ENCODE results near the gene MAP3K6. TPM values are rescaled to one million over a fixed set of nuclear protein-coding genes. Genes with fewer than 3 reads are reported as not detected.
A peak's percentile ranks its signal among the peaks of the same experiment; 100 is the strongest.

Gene MAP3K6
- total RNA-seq, 1 experiment from 2014 or later: 13.5 TPM

DNA sequence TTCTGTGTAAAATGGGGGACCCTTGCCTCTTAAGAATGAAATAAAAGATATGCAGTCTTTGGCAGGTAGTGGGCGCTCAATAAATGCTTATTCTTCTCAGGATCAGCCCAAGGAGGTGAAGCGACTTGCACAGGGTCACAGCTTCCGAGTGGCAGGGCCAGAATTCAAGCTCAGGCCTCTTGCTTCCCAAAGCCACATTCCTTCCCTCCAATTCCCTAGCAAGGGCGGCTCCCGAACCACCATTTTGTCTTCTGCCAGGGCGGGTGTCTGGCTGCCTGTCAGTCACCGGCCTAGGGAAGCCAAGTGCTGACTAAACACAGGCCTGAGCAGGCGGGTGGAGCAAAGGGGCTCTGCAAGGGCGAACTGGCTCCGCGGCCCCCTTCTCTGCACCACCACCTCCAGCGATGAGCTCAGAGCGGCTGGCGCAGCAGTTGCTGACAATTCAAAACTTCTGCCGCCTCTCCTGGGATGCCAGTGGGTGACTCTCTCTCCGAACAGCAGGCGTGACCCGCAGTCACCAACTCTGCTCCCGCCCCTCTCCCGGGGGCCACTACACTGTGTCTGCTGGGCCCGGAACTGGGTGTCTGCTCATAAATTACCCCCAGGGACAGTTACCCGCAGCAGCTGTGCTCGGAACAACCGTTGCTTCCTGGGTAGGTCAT is 36.4 kb upstream of the MAP3K6 start:
- no TSS peak for BruUV-seq (replicated peaks)
- H3K4me1 Mint-ChIP-seq (ENCODE audit: insufficient read depth, unreplicated experiment): peaks cover 2% of the 10 kb centered on the region
- no peaks in the 10 kb centered on the region for H3K9me3 Mint-ChIP-seq (ENCODE audit: unreplicated experiment)
- ChIA-PET CTCF (interaction anchor here (0.5 to 5.8 kb wide), 9 partner anchors 10 to 260 kb away, joined by 3 to 52 read pairs (median 4); partner anchors contain the start of gene AHDC1), POLR2A (interaction anchor here (0.5 to 1.5 kb wide), 5 partner anchors 8 to 103 kb away, joined by 3 to 4 read pairs (median 3); partner anchors contain the start of gene CD164L2)
- no peak for DNase-seq (ENCODE audit: unreplicated experiment)
- TF ChIP-seq, protein P1, sequence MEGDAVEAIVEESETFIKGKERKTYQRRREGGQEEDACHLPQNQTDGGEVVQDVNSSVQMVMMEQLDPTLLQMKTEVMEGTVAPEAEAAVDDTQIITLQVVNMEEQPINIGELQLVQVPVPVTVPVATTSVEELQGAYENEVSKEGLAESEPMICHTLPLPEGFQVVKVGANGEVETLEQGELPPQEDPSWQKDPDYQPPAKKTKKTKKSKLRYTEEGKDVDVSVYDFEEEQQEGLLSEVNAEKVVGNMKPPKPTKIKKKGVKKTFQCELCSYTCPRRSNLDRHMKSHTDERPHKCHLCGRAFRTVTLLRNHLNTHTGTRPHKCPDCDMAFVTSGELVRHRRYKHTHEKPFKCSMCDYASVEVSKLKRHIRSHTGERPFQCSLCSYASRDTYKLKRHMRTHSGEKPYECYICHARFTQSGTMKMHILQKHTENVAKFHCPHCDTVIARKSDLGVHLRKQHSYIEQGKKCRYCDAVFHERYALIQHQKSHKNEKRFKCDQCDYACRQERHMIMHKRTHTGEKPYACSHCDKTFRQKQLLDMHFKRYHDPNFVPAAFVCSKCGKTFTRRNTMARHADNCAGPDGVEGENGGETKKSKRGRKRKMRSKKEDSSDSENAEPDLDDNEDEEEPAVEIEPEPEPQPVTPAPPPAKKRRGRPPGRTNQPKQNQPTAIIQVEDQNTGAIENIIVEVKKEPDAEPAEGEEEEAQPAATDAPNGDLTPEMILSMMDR (IDR thresholded peaks at IDR 0.05; ENCODE audit: unreplicated experiment): no peak
- intact Hi-C loops (cut with micrococcal nuclease): no loop called here
- H3K4me3 Mint-ChIP-seq (ENCODE audit: unreplicated experiment): no peak overlapping the region
- H3K27me3 Mint-ChIP-seq (ENCODE audit: insufficient read depth, unreplicated experiment): no peaks in the 10 kb centered on the region
- no peak overlapping the region for H3K27ac Mint-ChIP-seq (ENCODE audit: low read depth, unreplicated experiment)
- peaks cover 53% of the 10 kb centered on the region for H3K36me3 Mint-ChIP-seq (ENCODE audit: insufficient read depth, unreplicated experiment)

- Mint-ChIP-seq H3K4me3 (ENCODE audit: unreplicated experiment) (no peak overlapping the region), H3K27ac (ENCODE audit: low read depth, unreplicated experiment) (no peak overlapping the region), H3K4me1 (ENCODE audit: insufficient read depth, unreplicated experiment) (no peaks in the 10 kb centered on the region), H3K9me3 (ENCODE audit: unreplicated experiment) (no peaks in the 10 kb centered on the region), H3K36me3 (ENCODE audit: insufficient read depth, unreplicated experiment) (peaks cover 44% of the 10 kb centered on the region), H3K27me3 (ENCODE audit: insufficient read depth, unreplicated experiment) (no peaks in the 10 kb centered on the region)
- TF ChIP-seq, protein P1 (IDR thresholded peaks at IDR 0.05; ENCODE audit: unreplicated experiment): peak; percentile 35
- CTCF ChIA-PET: interaction anchor here (0.6 to 5.8 kb wide), 11 partner anchors 9 to 1317 kb away, joined by 3 to 52 read pairs (median 3); no protein-coding TSS in a partner anchor
- peak; percentile 57 for DNase-seq (ENCODE audit: unreplicated experiment)
- intact Hi-C loops (cut with micrococcal nuclease): loop anchor here (1.0 kb wide), 1 partner anchor 204 kb away; no protein-coding TSS in a partner anchor
- POLR2A ChIA-PET: interaction anchor here (0.8 to 1.2 kb wide), 3 partner anchors 9 to 202 kb away, joined by 3 to 4 read pairs (median 3); partner anchors contain the start of gene AHDC1
- BruUV-seq (replicated peaks): no TSS peak
These were observed 35.6 kb upstream of the MAP3K6 start for GRCh38 chr1:27402349-27402754.

- CTCF ChIA-PET: interaction anchor here (0.6 to 5.8 kb wide), 6 partner anchors 13 to 206 kb away, joined by 3 to 52 read pairs (median 6); no protein-coding TSS in a partner anchor
- H3K27ac Mint-ChIP-seq (ENCODE audit: low read depth, unreplicated experiment): no peak overlapping the region
- POLR2A ChIA-PET: interaction anchor here (0.5 to 1.1 kb wide), 3 partner anchors 11 to 362 kb away, joined by 3 to 4 read pairs (median 3); no protein-coding TSS in a partner anchor
- DNase-seq (ENCODE audit: unreplicated experiment): no peak
- H3K27me3 Mint-ChIP-seq (ENCODE audit: insufficient read depth, unreplicated experiment): no peaks in the 10 kb centered on the region
- no peaks in the 10 kb centered on the region for H3K4me1 Mint-ChIP-seq (ENCODE audit: insufficient read depth, unreplicated experiment)
- no peak overlapping the region for H3K4me3 Mint-ChIP-seq (ENCODE audit: unreplicated experiment)
- TF ChIP-seq, protein P1 (IDR thresholded peaks at IDR 0.05; ENCODE audit: unreplicated experiment): no peak
- no peaks in the 10 kb centered on the region for H3K9me3 Mint-ChIP-seq (ENCODE audit: unreplicated experiment)
- H3K36me3 Mint-ChIP-seq (ENCODE audit: insufficient read depth, unreplicated experiment): peaks cover 30% of the 10 kb centered on the region
- intact Hi-C loops (cut with micrococcal nuclease): no loop called here
- no TSS peak for BruUV-seq (replicated peaks)
These were observed 34.2 kb upstream of the MAP3K6 start for GRCh38 chr1:27400963-27401341.

All from MCF 10A (cell line).